SK-N-SH (cell line): Measurements from ENCODE around the gene PKD2L1. TPM values are rescaled to one million over a fixed set of nuclear protein-coding genes. Genes with fewer than 3 reads are reported as not detected.

Experiments
- CTCF ChIA-PET: fragments of 300-600, 350-600 bp; formaldehyde crosslinking; extraction: SDS; loops from one replicate; lab custom pipeline; 2021; lab: Yijun Ruan, JAX
- POLR2A ChIA-PET: fragments of 350-600 bp; sonication (Branson Sonifier 250); formaldehyde crosslinking; extraction: SDS; loops from one replicate; lab custom pipeline; 2020; ENCODE audit warnings: antibody characterized with exemption, inconsistent platforms; lab: Yijun Ruan, JAX
- DNase-seq: peaks from one replicate; pipeline ENCODE4 v3.0.0; 2012
- H2AFZ ChIP-seq: fragments of 200-600 bp; sonication (generic); 2 replicates; pipeline ENCODE4 v1.8.1; 2016; ENCODE audit warnings: antibody characterized with exemption, mild to moderate bottlenecking, low read depth
- H3F3A ChIP-seq: fragments of 200-600 bp; sonication (generic); replicated peaks from 2 replicates; pipeline ENCODE3; 2016; ENCODE audit warnings: antibody characterized with exemption, mild to moderate bottlenecking; ENCODE audit not compliant: insufficient read depth
- H3K27ac ChIP-seq, 2 experiments: fragments of 200-500 bp in 1 of 2; fragments of 200-600 bp in 1 of 2; sonication (Bioruptor generic) in 1 of 2; sonication (generic), shearing (Covaris generic) in 1 of 2; 2 replicates each; pipeline versions ENCODE4 v1.5.1 to v1.6.1; 2014 to 2016; ENCODE audit warnings: low read depth in 2 of 2, inconsistent platforms in 1 of 2, low read length in 1 of 2, mild to moderate bottlenecking in 1 of 2, mixed read lengths in 1 of 2
- H3K27me3 ChIP-seq: fragments of 200-600 bp; sonication (generic), shearing (Covaris generic); 2 replicates; pipeline ENCODE4 v1.6.1; 2016; ENCODE audit warnings: mixed run types; ENCODE audit not compliant: insufficient read depth
- H3K36me3 ChIP-seq, 2 experiments: fragments of 200-500 bp in 1 of 2; fragments of 200-600 bp in 1 of 2; sonication (Bioruptor generic) in 1 of 2; sonication (generic) in 1 of 2; replicated peaks in 1 of 2; 2 replicates each; pipeline versions ENCODE3 to v1.5.1; 2014 to 2016; ENCODE audit warnings: low read length in 1 of 2, mild to moderate bottlenecking in 1 of 2; ENCODE audit not compliant: insufficient read depth in 2 of 2, control insufficient read depth in 1 of 2
- H3K4me1 ChIP-seq, 2 experiments: fragments of 200-500 bp in 1 of 2; fragments of 200-600 bp in 1 of 2; sonication (Bioruptor generic) in 1 of 2; sonication (generic), shearing (Covaris generic) in 1 of 2; 2 replicates each; pipeline versions ENCODE4 v1.5.1 to v1.6.1; 2014 to 2016; ENCODE audit warnings: low read depth in 1 of 2, low read length in 1 of 2, mixed run types in 1 of 2; ENCODE audit not compliant: insufficient read depth in 2 of 2, control insufficient read depth in 1 of 2
- H3K4me2 ChIP-seq: fragments of 200-600 bp; sonication (generic), shearing (Covaris generic); 2 replicates; pipeline ENCODE4 v1.6.1; 2017; ENCODE audit warnings: mixed run types
- H3K4me3 ChIP-seq, 2 experiments: fragments of 200-500 bp in 1 of 2; fragments of 200-600 bp in 1 of 2; sonication (Bioruptor generic) in 1 of 2; sonication (generic), shearing (Covaris generic) in 1 of 2; 2 replicates each; pipeline versions ENCODE4 v1.5.1 to v1.8.1; 2014 to 2016; ENCODE audit warnings: low read depth in 2 of 2, inconsistent platforms in 1 of 2, low read length in 1 of 2, mild to moderate bottlenecking in 1 of 2, mixed read lengths in 1 of 2, moderate library complexity in 1 of 2
- H3K79me2 ChIP-seq: fragments of 200-600 bp; sonication (generic); 2 replicates; pipeline ENCODE4 v1.8.1; 2017; ENCODE audit warnings: mild to moderate bottlenecking; ENCODE audit not compliant: insufficient read depth
- H3K9ac ChIP-seq: fragments of 200-600 bp; sonication (generic); 2 replicates; pipeline ENCODE4 v1.6.1; 2017; ENCODE audit warnings: mixed run types
- H3K9me2 ChIP-seq: fragments of 200-600 bp; sonication (generic); 2 replicates; pipeline ENCODE4 v1.6.1; 2017; ENCODE audit warnings: mixed run types
- H3K9me3 ChIP-seq: fragments of 200-600 bp; sonication (generic); 2 replicates; pipeline ENCODE4 v1.6.1; 2017; ENCODE audit warnings: mixed run types, mild to moderate bottlenecking, moderate library complexity
- H4K20me1 ChIP-seq: fragments of 200-600 bp; sonication (generic); 2 replicates; pipeline ENCODE4 v1.6.1; 2017; ENCODE audit warnings: mild to moderate bottlenecking, mixed run types; ENCODE audit not compliant: insufficient read depth
- CHD2 ChIP-seq: fragments of 150-350 bp; IDR thresholded peaks from 2 replicates; pipeline ENCODE4 v1.6.1; 2018; ENCODE audit warnings: low read length; ENCODE audit not compliant: partially characterized antibody
- EP300 ChIP-seq, 2 experiments: IDR thresholded peaks; 2 replicates each; pipeline versions ENCODE4 v1.4.0 to v1.6.1; 2012; ENCODE audit warnings: borderline replicate concordance in 1 of 2, low read depth in 1 of 2, low read length in 1 of 2
- FOSL2 ChIP-seq: IDR thresholded peaks from 2 replicates; pipeline ENCODE4 v1.4.0; 2012; ENCODE audit warnings: low read depth, mild to moderate bottlenecking, moderate library complexity, borderline replicate concordance
- FOXM1 ChIP-seq: IDR thresholded peaks from 2 replicates; pipeline ENCODE4 v1.4.0; 2012; ENCODE audit warnings: low read depth, mild to moderate bottlenecking
- GATA2 ChIP-seq: sonication (generic); formaldehyde crosslinking; IDR thresholded peaks from 2 replicates; pipeline ENCODE4 v1.5.0; 2020; ENCODE audit warnings: mild to moderate bottlenecking, missing genetic modification reagents
- JUND ChIP-seq: IDR thresholded peaks from 2 replicates; pipeline ENCODE4 v1.4.0; 2012
- MEF2A ChIP-seq: IDR thresholded peaks from 2 replicates; pipeline ENCODE4 v1.4.0; 2012; ENCODE audit warnings: low read depth, borderline replicate concordance
- MXI1 ChIP-seq: IDR thresholded peaks from 2 replicates; pipeline ENCODE4 v1.6.1; 2012; ENCODE audit warnings: mild to moderate bottlenecking, low read depth, low read length, improper control_type of control experiment
- NFIC ChIP-seq: IDR thresholded peaks from 2 replicates; pipeline ENCODE4 v1.4.0; 2012; ENCODE audit warnings: borderline replicate concordance
- NRF1 ChIP-seq: IDR thresholded peaks from 2 replicates; pipeline ENCODE4 v1.6.1; 2012; ENCODE audit warnings: low read depth, mild to moderate bottlenecking, low read length
- RAD21 ChIP-seq: IDR thresholded peaks from 2 replicates; pipeline ENCODE4 v1.6.1; 2012; ENCODE audit warnings: mild to moderate bottlenecking, low read length
- RFX5 ChIP-seq: IDR thresholded peaks from 2 replicates; pipeline ENCODE4 v1.6.1; 2012; ENCODE audit warnings: mild to moderate bottlenecking, improper control_type of control experiment, low read length
- RXRA ChIP-seq: IDR thresholded peaks from 2 replicates; pipeline ENCODE4 v1.4.0; 2012; ENCODE audit warnings: low read depth, mild to moderate bottlenecking, borderline replicate concordance
- SIN3A ChIP-seq: IDR thresholded peaks from 2 replicates; pipeline ENCODE4 v1.6.1; 2012; ENCODE audit warnings: low read depth, mild to moderate bottlenecking, low read length, moderate library complexity, borderline replicate concordance
- SMC3 ChIP-seq: IDR thresholded peaks from 2 replicates; pipeline ENCODE4 v1.6.1; 2012; ENCODE audit warnings: low read depth, low read length, improper control_type of control experiment
- TAF1 ChIP-seq: IDR thresholded peaks from 2 replicates; pipeline ENCODE4 v1.6.1; 2012; ENCODE audit warnings: low read depth, mild to moderate bottlenecking, low read length, moderate library complexity, borderline replicate concordance
- TEAD4 ChIP-seq: IDR thresholded peaks from 2 replicates; pipeline ENCODE4 v1.4.0; 2012; ENCODE audit warnings: mild to moderate bottlenecking, borderline replicate concordance; ENCODE audit not compliant: insufficient read depth
- USF2 ChIP-seq: fragments of 150-350 bp; IDR thresholded peaks from 2 replicates; pipeline ENCODE4 v1.6.1; 2017; ENCODE audit warnings: antibody characterized with exemption, low read length, low read depth, borderline replicate concordance
- YY1 ChIP-seq: IDR thresholded peaks from 2 replicates; pipeline ENCODE4 v1.4.0; 2012; ENCODE audit warnings: low read depth, mild to moderate bottlenecking
- polyA plus RNA-seq, 3 experiments: library from polyadenylated mRNA; depleted of rRNA; stranded (reverse); fragments of >200 nt; gene quantifications; 2 replicates each; pipeline ENCODE4 v1.2.3, GENCODE V29; 2012
- TF ChIP-seq, protein P1 (sequence below): IDR thresholded peaks from 2 replicates; pipeline ENCODE4 v1.4.0; 2012; ENCODE audit warnings: low read depth
- TF ChIP-seq, protein P2 (sequence below): fragments of 200-600 bp; sonication (generic); IDR thresholded peaks from 2 replicates; pipeline ENCODE4 v1.6.1; 2017; ENCODE audit warnings: antibody characterized with exemption, mild to moderate bottlenecking, moderate library complexity

PKD2L1 gene
- polyA plus RNA-seq, 1 of the 3 experiments (the other 2 are of a cell fraction) = not detected

GRCh38 chr10:100370714-100371481 is 40.9 kb upstream of the PKD2L1 start (continued):
- no peak for TF ChIP-seq USF2
- TF ChIP-seq TEAD4 = no peak
- peak; percentile 44 to 52; a peak in 2 of 4 replicates for TF ChIP-seq EP300 (IDR thresholded peaks at IDR 0.05; ENCODE audit: borderline replicate concordance in 1 of 2, low read depth in 1 of 2, low read length in 1 of 2)
- TF ChIP-seq TAF1 = no peak
- peak; percentile 40; the same call in 1 of the 2 replicates for TF ChIP-seq FOSL2
- TF ChIP-seq JUND = no peak
- no peak for TF ChIP-seq RFX5
- no peak for TF ChIP-seq NRF1
- TF ChIP-seq, protein P1, sequence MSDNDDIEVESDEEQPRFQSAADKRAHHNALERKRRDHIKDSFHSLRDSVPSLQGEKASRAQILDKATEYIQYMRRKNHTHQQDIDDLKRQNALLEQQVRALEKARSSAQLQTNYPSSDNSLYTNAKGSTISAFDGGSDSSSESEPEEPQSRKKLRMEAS = no peak
- TF ChIP-seq RXRA = 0 out of 2 replicates have a peak, but pooled peaks have one; percentile 35
- TF ChIP-seq MXI1 = no peak
- TF ChIP-seq, protein P2, sequence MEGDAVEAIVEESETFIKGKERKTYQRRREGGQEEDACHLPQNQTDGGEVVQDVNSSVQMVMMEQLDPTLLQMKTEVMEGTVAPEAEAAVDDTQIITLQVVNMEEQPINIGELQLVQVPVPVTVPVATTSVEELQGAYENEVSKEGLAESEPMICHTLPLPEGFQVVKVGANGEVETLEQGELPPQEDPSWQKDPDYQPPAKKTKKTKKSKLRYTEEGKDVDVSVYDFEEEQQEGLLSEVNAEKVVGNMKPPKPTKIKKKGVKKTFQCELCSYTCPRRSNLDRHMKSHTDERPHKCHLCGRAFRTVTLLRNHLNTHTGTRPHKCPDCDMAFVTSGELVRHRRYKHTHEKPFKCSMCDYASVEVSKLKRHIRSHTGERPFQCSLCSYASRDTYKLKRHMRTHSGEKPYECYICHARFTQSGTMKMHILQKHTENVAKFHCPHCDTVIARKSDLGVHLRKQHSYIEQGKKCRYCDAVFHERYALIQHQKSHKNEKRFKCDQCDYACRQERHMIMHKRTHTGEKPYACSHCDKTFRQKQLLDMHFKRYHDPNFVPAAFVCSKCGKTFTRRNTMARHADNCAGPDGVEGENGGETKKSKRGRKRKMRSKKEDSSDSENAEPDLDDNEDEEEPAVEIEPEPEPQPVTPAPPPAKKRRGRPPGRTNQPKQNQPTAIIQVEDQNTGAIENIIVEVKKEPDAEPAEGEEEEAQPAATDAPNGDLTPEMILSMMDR = no peak
- TF ChIP-seq YY1 = no peak
- no peak for TF ChIP-seq FOXM1
- no peak for TF ChIP-seq RAD21
- TF ChIP-seq GATA2 (CRISPR knock-in tag) = peak; percentile 53
- no peak for TF ChIP-seq CHD2
- TF ChIP-seq NFIC = no peak
- TF ChIP-seq SIN3A = no peak

DNA sequence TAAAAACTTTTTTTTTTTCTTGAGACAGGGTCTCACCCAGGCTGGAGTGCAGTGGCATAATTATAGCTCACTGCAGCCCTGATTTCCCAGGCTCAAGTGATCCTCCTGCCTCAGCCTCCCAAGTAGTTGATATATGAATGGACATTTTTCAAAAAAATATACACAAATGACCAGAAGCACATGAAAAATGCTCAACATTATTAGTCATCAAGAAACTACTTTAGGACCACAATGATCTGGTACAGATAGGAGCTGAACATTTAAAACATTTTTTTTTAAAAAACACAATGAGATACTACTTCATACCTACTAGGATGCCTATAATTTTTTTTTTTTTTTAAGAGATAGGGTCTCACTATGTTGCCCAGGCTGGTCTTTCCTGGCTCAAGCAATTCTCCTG is 38.7 kb upstream of the PKD2L1 start:
- Histone ChIP-seq H3K9ac (no peak overlapping the region), H2AFZ (no peak overlapping the region), H3K27ac (no peak overlapping the region), H3K79me2 (no peaks in the 10 kb centered on the region), H4K20me1 (no peaks in the 10 kb centered on the region), H3K4me3 (no peak overlapping the region), H3K4me2 (no peak overlapping the region)
- POLR2A ChIA-PET = no interaction called here
- TF ChIP-seq FOXM1 (no peak), USF2 (no peak), NRF1 (no peak), SMC3 (no peak), MEF2A (no peak), RAD21 (no peak), TAF1 (no peak), NFIC (no peak), GATA2 (CRISPR knock-in tag) (no peak), JUND (no peak)
- TF ChIP-seq, protein P1 = no peak
- TF ChIP-seq, all 33 proteins: peak for 0
- Histone ChIP-seq H3K9me2 (no peaks in the 10 kb centered on the region), H3K4me1 (peaks cover 39 to 42% of the 10 kb centered on the region in 2 experiments), H3K9me3 (no peaks in the 10 kb centered on the region), H3K36me3 (peaks cover 0 to 2% of the 10 kb centered on the region in 2 experiments), H3F3A (peaks cover 20% of the 10 kb centered on the region), H3K27me3 (no peaks in the 10 kb centered on the region)
- no peak for DNase-seq
- CTCF ChIA-PET = no interaction called here
